ENCODE results near the gene SLC66A3.

Gene SLC66A3

GRCh38 chr2:11133238-11133935 lies 21.9 kb upstream of the SLC66A3 start:
- peak in 2 of 10 donors; percentile 79 to 82 for DNase-seq

GRCh38 chr2:11133936-11134320 lies 21.3 kb upstream of the SLC66A3 start:
- DNase-seq = peak in 2 of 10 donors; percentile 12 to 24

More at GRCh38 chr2:11133238-11133935, 21.9 kb upstream of the SLC66A3 start:
- intact Hi-C loops (cut with DNase I) = loop anchor here (5.0 to 10.0 kb wide), 2 partner anchors 311 to 449 kb away; no protein-coding TSS in a partner anchor

GRCh38 chr2:11134349-11134748 lies 20.9 kb upstream of the SLC66A3 start:
- intact Hi-C loops (cut with DNase I) = loop anchor here (5.0 to 10.0 kb wide), 2 partner anchors 310 to 448 kb away; no protein-coding TSS in a partner anchor
- DNase-seq = peak in 2 of 10 donors; percentile 2 to 41

More at GRCh38 chr2:11133936-11134320, 21.3 kb upstream of the SLC66A3 start:
- intact Hi-C loops (cut with DNase I) = loop anchor here (5.0 to 10.0 kb wide), 2 partner anchors 311 to 448 kb away; no protein-coding TSS in a partner anchor

- intact Hi-C loops (cut with DNase I) = no loop called here
- DNase-seq = no peak
Observed at GRCh38 chr2:11140492-11140891, 14.8 kb upstream of the SLC66A3 start.

GRCh38 chr2:11141319-11141718 lies 13.9 kb upstream of the SLC66A3 start:
- intact Hi-C loops (cut with DNase I) = no loop called here
- DNase-seq = peak in 3 of 10 donors; percentile 3 to 26 (median 4)

- DNase-seq = peak in 2 of 10 donors; percentile 3 to 12
- intact Hi-C loops (cut with DNase I) = no loop called here
Observed at GRCh38 chr2:11142330-11142729, 12.9 kb upstream of the SLC66A3 start.

GRCh38 chr2:11142987-11143386 lies 12.3 kb upstream of the SLC66A3 start:
- intact Hi-C loops (cut with DNase I) = no loop called here
- peak in 1 of 10 donors; percentile 4 for DNase-seq

- intact Hi-C loops (cut with DNase I) = no loop called here
- DNase-seq = peak in 2 of 10 donors; percentile 39 to 55
Observed at GRCh38 chr2:11144077-11144737, 11.1 kb upstream of the SLC66A3 start.

- no peak for DNase-seq
- intact Hi-C loops (cut with DNase I) = no loop called here
Observed at GRCh38 chr2:11144738-11145079, 10.6 kb upstream of the SLC66A3 start.

GRCh38 chr2:11145350-11145749 lies 9.9 kb upstream of the SLC66A3 start:
- intact Hi-C loops (cut with DNase I) = no loop called here
- peak in 1 of 10 donors; percentile 39 for DNase-seq

- DNase-seq = peak in 1 of 10 donors; percentile 9
- intact Hi-C loops (cut with DNase I) = no loop called here
Observed at GRCh38 chr2:11146076-11146475, 9.2 kb upstream of the SLC66A3 start.

GRCh38 chr2:11147263-11147662 lies 8.0 kb upstream of the SLC66A3 start:
- intact Hi-C loops (cut with DNase I) = no loop called here
- peak in 1 of 10 donors; percentile 22 for DNase-seq

GRCh38 chr2:11152591-11152990 lies 2.7 kb upstream of the SLC66A3 start:
- intact Hi-C loops (cut with DNase I) = loop anchor here (10.0 kb wide), 1 partner anchor 192 kb away; the partner anchor contains the start of gene ROCK2
- peak in 3 of 10 donors; percentile 32 to 49 (median 40) for DNase-seq

GRCh38 chr2:11154016-11154922 lies 998 bp upstream of the SLC66A3 start:
- DNase-seq = peak in 4 of 10 donors; percentile 27 to 64 (median 49)
- intact Hi-C loops (cut with DNase I) = loop anchor here (10.0 kb wide), 1 partner anchor 191 kb away; the partner anchor contains the start of gene ROCK2

GRCh38 chr2:11154923-11155380 lies 315 bp upstream of the SLC66A3 start:
- DNase-seq = peak; percentile 88 to 99 (median 94)
- intact Hi-C loops (cut with DNase I) = loop anchor here (10.0 kb wide), 1 partner anchor 190 kb away; the partner anchor contains the start of gene ROCK2

- intact Hi-C loops (cut with DNase I) = loop anchor here (10.0 kb wide), 1 partner anchor 188 kb away; the partner anchor contains the start of gene ROCK2
- DNase-seq = peak in 1 of 10 donors; percentile 84
Observed at GRCh38 chr2:11156396-11157075, 1.3 kb downstream of the SLC66A3 start.

- DNase-seq = peak in 1 of 10 donors; percentile 81
- intact Hi-C loops (cut with DNase I) = loop anchor here (10.0 kb wide), 1 partner anchor 188 kb away; the partner anchor contains the start of gene ROCK2
Observed at GRCh38 chr2:11157296-11157695, 2.0 kb downstream of the SLC66A3 start.

GRCh38 chr2:11157731-11158130 lies 2.5 kb downstream of the SLC66A3 start:
- peak in 1 of 10 donors; percentile 33 for DNase-seq
- intact Hi-C loops (cut with DNase I) = loop anchor here (10.0 kb wide), 1 partner anchor 187 kb away; the partner anchor contains the start of gene ROCK2

All from posterior cingulate gyrus (tissue), 11 donors.